Chondrocyte (in vitro differentiated cells): ENCODE measurements around the gene TPI1. TPM values are rescaled to one million over a fixed set of nuclear protein-coding genes. Genes with fewer than 3 reads are reported as not detected.

Experiments
- DNase-seq: peaks from one replicate; pipeline ENCODE4 v3.0.0; 2021; ENCODE audit warnings: mixed read lengths, low spot score
- H3K27ac Mint-ChIP-seq: one replicate; pipeline ENCODE4 v1.8.0; 2021; ENCODE audit warnings: mild to moderate bottlenecking, moderate library complexity, mixed read lengths; ENCODE audit not compliant: unreplicated experiment
- H3K27me3 Mint-ChIP-seq: 2 replicates; pipeline ENCODE4 v1.8.0; 2021; ENCODE audit warnings: low read depth, mixed read lengths
- H3K36me3 Mint-ChIP-seq: 2 replicates; pipeline ENCODE4 v1.8.0; 2021; ENCODE audit warnings: low read depth, mixed read lengths
- H3K4me1 Mint-ChIP-seq: 2 replicates; pipeline ENCODE4 v1.8.0; 2021; ENCODE audit warnings: low read depth, mild to moderate bottlenecking, mixed read lengths
- H3K4me3 Mint-ChIP-seq: one replicate; pipeline ENCODE4 v1.8.0; 2021; ENCODE audit warnings: mild to moderate bottlenecking, moderate library complexity, mixed read lengths; ENCODE audit not compliant: unreplicated experiment
- H3K9me3 Mint-ChIP-seq: 2 replicates; pipeline ENCODE4 v1.8.0; 2021; ENCODE audit warnings: low read depth, mixed read lengths
- CTCF ChIP-seq: fragments of 200-600 bp; sonication (generic); IDR thresholded peaks from 2 replicates; pipeline ENCODE4 v1.5.0; 2021; ENCODE audit warnings: antibody characterized with exemption, mild to moderate bottlenecking, moderate library complexity
- total RNA-seq: library from RNA; stranded (reverse); gene quantifications from 3 replicates; pipeline ENCODE4 v1.2.1, GENCODE V29; 2021

TPI1 gene
- total RNA-seq, 1 donor from 2014 or later = 551 TPM

- no peak for TF ChIP-seq CTCF
- no peaks in the 10 kb centered on the region for H3K27me3 Mint-ChIP-seq
- peaks cover 29% of the 10 kb centered on the region for H3K36me3 Mint-ChIP-seq
- H3K9me3 Mint-ChIP-seq = no peaks in the 10 kb centered on the region
- no peaks in the 10 kb centered on the region for H3K4me1 Mint-ChIP-seq
- H3K27ac Mint-ChIP-seq = no peak overlapping the region
- DNase-seq = no peak
- no peak overlapping the region for H3K4me3 Mint-ChIP-seq
These were observed 27.7 kb upstream of the TPI1 start for GRCh38 chr12:6839482-6840201.

GRCh38 chr12:6840330-6840729, 27.0 kb upstream of the TPI1 start:
- Mint-ChIP-seq H3K4me1 (no peaks in the 10 kb centered on the region), H3K36me3 (peaks cover 33% of the 10 kb centered on the region), H3K27ac (no peak overlapping the region), H3K27me3 (no peaks in the 10 kb centered on the region), H3K9me3 (no peaks in the 10 kb centered on the region), H3K4me3 (no peak overlapping the region)
- no peak for TF ChIP-seq CTCF
- no peak for DNase-seq

GRCh38 chr12:6840761-6841515, 26.4 kb upstream of the TPI1 start, which contains the start of gene GNB3:
Gene GNB3, plus strand, starts transcription at chr12:6840925. Its CDS starts 363 bp downstream, at chr12:6841288.
- no peak for DNase-seq
- TF ChIP-seq CTCF = no peak
- no peak within 1 kb of the TSS for H3K27ac Mint-ChIP-seq
- no peaks in the 10 kb centered on the region for H3K27me3 Mint-ChIP-seq
- H3K9me3 Mint-ChIP-seq = no peaks in the 10 kb centered on the region
- H3K4me3 Mint-ChIP-seq = no peak within 1 kb of the TSS
- H3K4me1 Mint-ChIP-seq = no peaks in the 10 kb centered on the region
- peaks cover 34% of the 10 kb centered on the region for H3K36me3 Mint-ChIP-seq

- Mint-ChIP-seq H3K27me3 (no peaks in the 10 kb centered on the region), H3K9me3 (no peaks in the 10 kb centered on the region), H3K4me1 (no peaks in the 10 kb centered on the region), H3K36me3 (peaks cover 35% of the 10 kb centered on the region), H3K4me3 (no peak overlapping the region), H3K27ac (no peak overlapping the region)
- no peak for TF ChIP-seq CTCF
- no peak for DNase-seq
These were observed 25.3 kb upstream of the TPI1 start for GRCh38 chr12:6842075-6842474.

DNA sequence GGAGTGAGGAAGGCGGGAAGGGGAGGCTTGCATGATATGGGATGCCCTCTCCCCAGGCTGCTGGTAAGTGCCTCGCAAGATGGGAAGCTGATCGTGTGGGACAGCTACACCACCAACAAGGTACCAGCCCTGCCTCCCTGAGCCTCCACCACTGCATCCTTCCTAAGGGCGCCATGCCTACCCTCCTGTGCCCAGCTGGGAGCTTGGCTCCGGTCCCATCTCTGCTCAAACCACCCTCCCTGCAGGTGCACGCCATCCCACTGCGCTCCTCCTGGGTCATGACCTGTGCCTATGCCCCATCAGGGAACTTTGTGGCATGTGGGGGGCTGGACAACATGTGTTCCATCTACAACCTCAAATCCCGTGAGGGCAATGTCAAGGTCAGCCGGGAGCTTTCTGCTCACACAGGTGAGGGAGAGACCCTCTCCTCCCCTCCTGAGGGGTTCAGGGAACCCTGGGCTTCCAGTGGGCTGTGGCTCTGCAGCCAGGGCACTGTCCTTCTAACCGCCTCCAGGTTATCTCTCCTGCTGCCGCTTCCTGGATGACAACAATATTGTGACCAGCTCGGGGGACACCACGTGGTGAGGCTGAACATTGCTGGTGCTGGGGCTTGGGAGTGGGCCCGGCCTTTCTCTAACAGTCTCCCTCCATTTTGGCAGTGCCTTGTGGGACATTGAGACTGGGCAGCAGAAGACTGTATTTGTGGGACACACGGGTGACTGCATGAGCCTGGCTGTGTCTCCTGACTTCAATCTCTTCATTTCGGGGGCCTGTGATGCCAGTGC, 24.0 kb upstream of the TPI1 start:
- Mint-ChIP-seq H3K4me3 (no peak overlapping the region), H3K27me3 (no peaks in the 10 kb centered on the region), H3K36me3 (peaks cover 34% of the 10 kb centered on the region), H3K27ac (no peak overlapping the region), H3K4me1 (no peaks in the 10 kb centered on the region), H3K9me3 (no peaks in the 10 kb centered on the region)
- no peak for TF ChIP-seq CTCF
- DNase-seq = no peak
